ENCODE results near the gene DHX38.

- TF ChIP-seq POLR2A (IDR thresholded peaks at IDR 0.05) (no peak), CTCF (IDR thresholded peaks at IDR 0.05) (no peak)
Measured at GRCh38 chr16:72073560-72074230, 20.0 kb upstream of the DHX38 start.

Data from suprapubic skin (tissue), 3 donors.